PFSK-1 (cell line): Measurements from ENCODE around the gene GALNT15.

Experiments used
- POLR2AphosphoS5 ChIP-seq: IDR thresholded peaks from 2 replicates; pipeline ENCODE4 v1.6.1; 2012; ENCODE audit warnings: low read depth, mild to moderate bottlenecking, control low read depth, low read length, moderate library complexity
- SIN3A ChIP-seq: IDR thresholded peaks from 2 replicates; pipeline ENCODE4 v1.6.1; 2012; ENCODE audit warnings: mild to moderate bottlenecking, low read length, moderate library complexity, borderline replicate concordance; ENCODE audit not compliant: insufficient read depth
- TAF1 ChIP-seq: IDR thresholded peaks from 2 replicates; pipeline ENCODE4 v1.6.1; 2012; ENCODE audit warnings: low read length, control low read depth, borderline replicate concordance; ENCODE audit not compliant: insufficient read depth

DNA sequence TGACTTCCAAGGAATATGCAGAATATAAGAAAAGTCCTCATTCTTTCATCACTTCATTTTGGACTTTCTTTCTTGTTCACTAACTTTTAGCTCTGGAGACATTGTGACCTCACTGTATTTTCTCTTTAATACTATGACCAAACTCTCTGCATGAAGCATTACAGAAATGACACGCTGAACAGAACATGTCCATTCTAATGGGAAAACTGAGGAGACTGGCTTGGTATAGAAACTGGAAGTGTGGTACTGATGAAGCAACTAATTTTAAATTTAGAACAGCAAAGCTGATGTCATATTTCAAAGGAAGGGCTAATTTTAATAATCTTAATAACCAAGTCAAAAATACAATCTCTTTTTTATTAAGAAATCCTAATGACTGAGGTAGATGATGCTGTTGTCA lies 85.6 kb downstream of the GALNT15 start:
- TF ChIP-seq POLR2AphosphoS5, result no peak
- TF ChIP-seq TAF1, result no peak
- TF ChIP-seq SIN3A, result no peak
